GM18519 (cell line): ENCODE results near the gene FNDC3B.
A peak's percentile ranks its signal among the peaks of the same experiment; 100 is the strongest.
"Not testable (repeated sequence)": the region's sequence is repeated elsewhere in the genome, so short reads cannot be mapped to it uniquely, and the experiment has no call there.

Source experiments
- ATAC-seq: cut with Tn5 transposase; IDR thresholded peaks from one replicate; pipeline ENCODE4 v1.9.1; 2021; ENCODE audit warnings: mild to moderate bottlenecking, moderate library complexity; ENCODE audit not compliant: unreplicated experiment, low FRiP score

FNDC3B gene

DNA sequence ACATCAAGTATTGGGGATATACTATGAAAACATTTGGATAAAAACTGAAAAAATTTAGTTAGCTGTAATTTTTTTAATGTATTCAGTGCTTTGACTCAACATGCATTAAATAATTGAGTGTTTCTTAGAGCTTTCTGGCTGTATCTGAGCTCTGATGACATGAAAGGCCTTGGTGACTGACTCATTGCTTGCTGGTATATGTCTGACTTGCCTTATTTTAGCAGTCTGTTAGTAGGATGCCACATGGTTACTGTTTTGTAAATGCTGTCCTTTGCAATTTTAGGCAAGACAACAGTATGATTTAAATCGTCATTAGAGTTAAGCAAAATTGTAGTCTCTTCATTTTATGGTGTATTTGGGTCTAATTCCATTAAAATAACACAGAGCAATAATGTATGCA lies 209.7 kb downstream of the FNDC3B start:
- ATAC-seq: no peak

DNA sequence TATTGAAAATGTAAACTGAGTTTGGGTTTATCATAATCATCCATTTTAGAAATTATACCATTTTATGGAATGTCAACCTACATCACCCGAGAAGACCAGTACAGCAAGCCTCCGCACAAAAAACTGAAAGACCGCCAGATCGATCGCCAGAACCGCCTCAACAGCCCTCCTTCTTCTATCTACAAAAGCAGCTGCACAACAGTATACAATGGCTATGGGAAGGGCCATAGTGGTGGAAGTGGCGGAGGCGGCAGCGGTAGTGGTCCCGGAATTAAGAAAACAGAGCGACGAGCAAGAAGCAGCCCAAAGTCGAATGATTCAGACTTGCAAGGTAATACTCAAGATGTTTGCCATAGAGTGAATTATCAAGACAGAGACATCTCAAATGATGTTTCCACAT lies 211.8 kb downstream of the FNDC3B start:
- ATAC-seq: no peak

- no peak for ATAC-seq
Measured at GRCh38 chr3:172253200-172253599, 213.8 kb downstream of the FNDC3B start.

- ATAC-seq: no peak
Measured at GRCh38 chr3:172254542-172254941, 215.2 kb downstream of the FNDC3B start.

GRCh38 chr3:172255321-172255720 lies 215.9 kb downstream of the FNDC3B start:
- not testable (repeated sequence) for ATAC-seq

GRCh38 chr3:172256101-172256734 lies 216.8 kb downstream of the FNDC3B start:
- ATAC-seq: no peak

DNA sequence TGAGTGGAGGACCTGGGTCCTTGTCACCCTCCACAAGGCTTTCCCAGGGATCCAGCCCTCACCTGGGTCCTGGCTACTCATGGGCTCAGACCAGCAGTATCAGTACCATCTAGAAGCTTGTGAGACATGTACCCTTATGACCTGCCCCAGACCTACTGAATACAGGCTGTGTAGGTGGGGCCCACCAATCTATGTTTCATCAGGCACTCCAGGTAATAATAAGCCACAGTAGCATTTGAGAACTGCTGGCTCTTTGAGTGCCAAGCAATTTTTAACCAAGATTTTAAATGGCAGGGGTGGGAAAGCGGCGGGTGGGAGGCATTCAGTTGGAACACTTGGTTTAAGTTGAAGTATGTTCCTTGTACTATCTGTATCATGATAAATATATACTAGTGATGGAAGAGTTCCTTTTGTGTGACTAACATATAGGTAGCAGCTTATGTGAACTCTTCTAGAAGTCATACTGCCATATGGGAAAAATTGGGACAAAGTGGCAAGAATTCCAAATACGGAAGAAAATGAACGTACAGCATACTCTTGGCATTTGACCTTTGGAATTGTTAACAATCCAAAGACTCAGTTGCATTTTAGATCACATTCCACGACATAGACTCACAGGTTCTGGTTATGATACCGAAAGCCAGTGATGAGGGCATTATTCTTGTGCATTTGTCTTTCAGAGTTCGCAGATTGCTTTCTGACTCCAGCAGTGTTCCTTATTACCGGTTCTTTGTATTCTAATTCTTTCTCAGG lies 218.4 kb downstream of the FNDC3B start:
- ATAC-seq: no peak

GRCh38 chr3:172258624-172259023 lies 219.2 kb downstream of the FNDC3B start:
- ATAC-seq: no peak

DNA sequence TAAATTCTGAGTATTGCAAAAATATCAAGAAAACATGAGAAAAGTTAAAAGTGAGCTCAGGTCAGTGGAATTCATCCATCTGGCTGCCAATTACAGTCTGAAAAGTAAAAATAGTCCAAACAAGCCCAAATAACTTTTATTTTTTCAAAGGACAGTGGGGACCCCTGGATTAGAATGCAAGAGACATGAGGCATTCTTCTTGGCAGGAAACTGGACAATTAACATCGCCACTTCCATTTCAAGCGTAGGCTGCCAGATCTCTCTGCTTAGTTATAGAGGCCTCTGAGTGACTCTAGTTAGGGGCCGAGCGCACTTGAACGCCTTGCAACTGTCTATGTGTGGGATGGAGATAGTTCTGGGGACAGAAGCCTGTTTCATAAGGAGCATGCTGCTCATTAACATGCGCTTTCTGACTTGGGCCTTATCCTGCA lies 219.7 kb downstream of the FNDC3B start:
- ATAC-seq: no peak

- ATAC-seq: no peak
Measured at GRCh38 chr3:172259726-172260248, 220.4 kb downstream of the FNDC3B start.

- ATAC-seq: no peak
Measured at GRCh38 chr3:172260381-172260780, 221.0 kb downstream of the FNDC3B start.

DNA sequence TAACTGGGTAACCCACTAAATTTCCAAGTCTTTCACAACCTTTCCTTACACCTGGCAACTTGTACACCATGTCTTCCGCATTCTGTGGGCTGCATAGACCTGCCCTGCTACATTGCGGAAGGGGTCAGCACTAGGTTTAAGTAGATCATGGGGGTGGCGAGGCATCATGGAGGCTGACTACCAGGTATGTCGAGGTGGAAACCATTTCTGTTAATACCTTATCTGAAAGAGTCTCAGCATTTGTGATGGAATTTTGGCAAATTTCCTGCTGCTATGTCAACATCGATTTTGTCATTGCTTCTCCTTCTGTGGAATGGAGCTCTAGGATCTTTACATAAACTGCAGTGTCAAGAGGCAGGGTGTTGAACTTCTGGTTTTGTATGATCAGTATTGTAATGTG lies 221.7 kb downstream of the FNDC3B start:
- ATAC-seq: no peak

- no peak for ATAC-seq
Measured at GRCh38 chr3:172262991-172263608, 223.7 kb downstream of the FNDC3B start.

GRCh38 chr3:172263781-172264486 lies 224.6 kb downstream of the FNDC3B start:
- no peak for ATAC-seq

GRCh38 chr3:172266103-172266502 lies 226.7 kb downstream of the FNDC3B start:
- ATAC-seq: no peak

DNA sequence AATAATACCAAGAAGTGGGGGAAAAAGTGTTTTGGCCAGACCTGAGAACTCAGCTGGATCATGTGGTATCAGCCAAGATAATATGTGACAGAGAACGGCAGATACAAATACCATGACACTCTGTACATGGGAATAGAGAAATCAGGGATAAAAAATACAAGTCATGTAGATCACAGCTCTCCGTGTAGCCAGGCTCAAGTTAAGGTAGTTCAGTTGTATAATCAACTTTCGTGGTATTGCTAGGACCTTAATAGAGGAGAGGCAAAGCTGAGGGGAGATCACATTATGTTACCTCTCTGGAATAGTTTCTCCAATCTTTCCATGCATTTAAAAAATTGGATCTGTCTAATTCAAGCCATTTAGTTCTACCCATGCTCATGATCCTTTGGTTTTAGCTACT lies 229.0 kb downstream of the FNDC3B start:
- ATAC-seq: no peak

- no peak for ATAC-seq
Measured at GRCh38 chr3:172268868-172269267, 229.5 kb downstream of the FNDC3B start.

GRCh38 chr3:172270557-172271166 lies 231.3 kb downstream of the FNDC3B start:
- ATAC-seq: peak; percentile 99

DNA sequence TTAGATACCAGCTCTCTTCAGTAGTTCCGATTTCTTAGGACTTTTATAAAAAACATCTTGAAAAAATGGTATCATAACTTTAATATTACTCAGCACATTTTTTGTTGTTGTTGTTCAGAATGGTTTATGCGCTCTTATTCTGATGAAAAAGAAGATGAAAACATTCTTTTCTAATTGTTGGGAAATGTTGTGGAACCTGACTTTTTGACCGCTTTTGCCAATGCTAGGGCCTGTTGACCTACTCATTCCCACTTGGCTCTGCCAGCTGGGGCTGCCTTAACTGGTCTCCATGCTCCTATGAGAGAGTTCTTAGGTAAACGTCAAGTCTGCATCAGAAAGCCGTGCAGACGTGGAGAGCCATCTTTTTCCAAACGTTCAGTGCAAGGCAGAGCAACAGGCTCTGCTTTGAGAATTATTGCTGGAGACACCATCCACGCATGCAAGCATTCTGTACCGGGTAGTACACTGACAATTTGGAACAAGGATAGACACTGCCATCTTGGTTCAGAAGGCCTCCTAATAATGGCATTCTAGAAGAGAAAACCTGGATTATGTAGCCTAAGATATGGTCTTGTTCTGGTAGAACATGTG lies 232.1 kb downstream of the FNDC3B start:
- ATAC-seq: no peak

DNA sequence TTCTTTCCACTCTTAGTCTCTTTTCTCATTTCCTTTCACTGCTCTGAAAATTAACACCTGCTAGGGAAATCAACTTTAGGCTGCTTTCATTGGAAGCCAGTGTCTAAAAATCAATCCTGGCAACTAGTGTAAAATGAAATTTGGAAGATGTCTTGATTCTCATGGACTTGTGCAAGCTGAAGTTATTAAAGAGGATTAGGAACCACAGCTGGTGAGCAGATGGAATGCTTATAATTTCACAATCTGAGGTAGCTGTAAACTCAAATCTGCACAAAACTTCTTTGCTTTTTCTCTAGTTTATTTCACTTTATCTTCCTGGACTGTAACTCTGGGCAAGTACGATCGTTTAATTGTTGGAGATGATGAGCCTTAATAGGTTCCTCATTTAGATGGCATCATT lies 233.3 kb downstream of the FNDC3B start:
- no peak for ATAC-seq
